Medulla oblongata (tissue), 1 donor: Measurements from ENCODE around the gene RAB8A.

Source experiments
- DNase-seq: peaks from one replicate; pipeline ENCODE4 v3.0.0-alpha.2; 2015; ENCODE audit errors: extremely low spot score

Gene RAB8A

DNA sequence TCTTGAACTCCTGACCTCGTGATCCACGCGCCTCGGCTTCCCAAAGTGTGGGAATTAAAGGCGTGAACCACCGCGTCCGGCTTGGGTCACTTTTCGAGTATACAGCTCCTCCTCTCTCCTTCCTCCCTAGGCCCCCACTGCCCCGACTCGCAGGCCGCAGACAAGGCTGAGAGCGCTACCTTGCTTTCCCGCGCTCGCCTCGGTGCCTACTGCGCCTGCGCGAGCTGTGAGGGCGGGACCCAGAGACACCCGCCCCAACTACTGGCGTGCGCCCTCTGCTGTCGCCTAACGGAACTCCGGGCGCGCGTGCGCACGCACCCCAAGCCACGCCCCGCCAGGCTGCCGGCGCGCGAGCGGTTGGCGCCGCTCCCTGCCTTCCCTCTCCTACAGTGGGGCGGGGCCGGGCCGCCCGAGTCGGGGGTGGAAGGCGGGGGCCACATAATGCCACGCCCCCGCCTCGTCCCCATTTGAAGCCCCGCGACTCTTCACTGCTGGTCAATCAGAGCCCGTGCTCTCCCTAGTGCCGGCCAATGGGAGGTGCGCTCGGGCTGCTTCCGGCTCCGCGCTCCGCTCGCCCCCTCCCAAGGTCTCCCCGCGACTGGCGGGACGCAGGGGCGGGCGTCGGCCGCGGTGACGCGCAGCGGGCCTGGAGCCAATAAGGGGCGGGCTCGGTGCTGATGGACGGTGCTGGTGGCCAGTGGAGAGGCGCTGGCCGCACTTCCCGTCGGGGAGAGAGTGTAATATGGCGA is at the start of gene RAB8A:
Gene RAB8A (plus strand): TSS at position 730 of the 749 bp plus-strand sequence. CDS start 13 bp downstream, at position 743.
- DNase-seq, result peak; percentile 100

DNA sequence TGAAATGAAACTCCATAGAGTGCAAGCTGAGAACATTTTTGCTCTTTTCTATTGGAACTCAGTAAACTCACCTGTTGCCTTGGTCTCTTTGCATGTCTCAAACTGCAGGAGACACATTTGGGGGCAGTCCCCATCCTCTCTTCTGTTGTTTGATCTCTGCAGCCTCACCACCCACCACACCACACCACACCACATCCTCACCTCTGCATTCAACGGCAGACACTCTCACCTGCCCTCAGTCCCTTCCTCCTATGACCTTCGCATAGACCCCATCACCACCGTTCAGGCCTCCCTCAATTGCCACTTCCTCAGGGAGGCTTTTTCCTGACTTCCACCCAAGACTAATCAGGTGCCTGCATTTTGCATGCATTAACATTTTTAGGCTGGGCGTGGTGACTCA is 49.7 kb upstream of the RAB8A start:
- DNase-seq, result no peak

DNA sequence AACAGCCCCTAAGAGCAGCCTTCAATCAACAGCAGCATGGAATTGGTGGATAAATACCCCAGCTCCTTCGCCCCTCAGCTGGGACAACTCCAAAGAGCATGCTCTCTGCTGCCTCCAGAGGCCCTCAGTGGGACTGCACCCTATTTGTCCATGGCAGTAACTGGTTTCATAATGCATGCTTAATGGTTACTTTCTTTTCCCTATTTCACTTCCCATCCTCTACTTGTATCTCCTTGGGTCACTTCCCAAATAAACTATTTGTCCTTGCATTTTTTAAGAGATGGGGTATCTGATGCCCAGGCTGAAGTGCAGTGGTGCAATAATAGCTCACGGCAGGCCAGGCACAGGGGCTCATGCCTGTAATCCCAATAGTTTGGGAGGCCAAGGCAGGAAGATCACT is 48.9 kb upstream of the RAB8A start:
- peak; percentile 33 for DNase-seq

DNA sequence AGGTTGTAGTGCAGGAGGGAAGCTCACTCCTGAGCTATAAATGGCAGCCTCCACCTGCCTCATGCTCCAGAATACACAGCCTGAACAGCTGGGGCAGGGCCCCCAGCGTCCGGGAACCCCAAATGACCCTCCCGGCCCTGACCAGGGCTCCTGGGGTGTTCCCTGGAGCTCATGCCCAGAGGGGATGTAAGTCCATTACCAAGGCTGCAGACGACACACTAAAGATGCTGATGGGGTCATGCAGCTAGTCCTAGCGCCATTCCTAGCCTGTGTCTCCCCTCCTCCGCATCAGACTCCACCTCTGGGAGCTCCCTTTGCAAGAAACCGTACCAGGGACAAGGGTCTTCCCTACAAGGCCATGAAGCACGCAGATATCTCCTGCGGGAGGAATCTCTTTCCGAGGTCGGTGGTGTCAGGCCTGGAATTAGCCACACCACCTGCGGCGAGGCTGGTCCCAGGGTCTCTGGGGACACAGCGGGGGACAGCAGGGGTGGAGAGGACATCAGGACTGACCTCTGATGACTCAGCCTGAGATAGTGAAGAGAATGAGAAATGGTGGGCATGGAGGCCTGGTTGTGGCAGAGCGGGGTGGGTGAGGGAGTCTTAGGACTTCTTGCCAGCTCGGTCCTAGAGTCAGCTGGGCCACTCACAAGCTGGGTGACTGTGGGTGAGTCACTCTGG is 47.3 kb upstream of the RAB8A start:
- DNase-seq, result no peak

DNA sequence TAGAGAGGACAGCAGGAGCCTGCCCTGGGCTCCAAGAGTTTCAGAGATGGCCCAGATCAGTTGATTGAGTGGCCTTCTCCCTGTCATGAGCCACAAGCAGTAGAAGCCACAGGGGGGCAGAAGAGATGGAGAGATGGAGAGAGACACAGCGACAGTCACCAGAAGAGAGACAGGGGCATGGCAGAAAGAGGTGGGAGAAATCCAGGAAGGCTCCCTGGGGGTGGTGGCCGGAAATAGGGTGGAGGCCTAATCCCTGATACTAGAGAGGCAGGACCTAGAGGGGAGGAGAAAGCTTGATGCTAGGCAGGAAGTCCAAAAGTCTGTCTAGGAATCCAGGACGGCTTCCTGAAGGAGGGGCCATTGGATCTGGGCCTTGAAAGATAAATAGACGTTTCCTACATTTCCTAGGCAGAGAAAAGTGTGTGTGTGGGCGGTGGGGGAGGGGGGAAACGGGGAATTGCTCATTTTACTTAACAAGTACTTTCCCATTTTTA is 45.0 kb upstream of the RAB8A start:
- no peak for DNase-seq

GRCh38 chr19:16067205-16067938 is 44.3 kb upstream of the RAB8A start:
- peak; percentile 68 for DNase-seq

DNA sequence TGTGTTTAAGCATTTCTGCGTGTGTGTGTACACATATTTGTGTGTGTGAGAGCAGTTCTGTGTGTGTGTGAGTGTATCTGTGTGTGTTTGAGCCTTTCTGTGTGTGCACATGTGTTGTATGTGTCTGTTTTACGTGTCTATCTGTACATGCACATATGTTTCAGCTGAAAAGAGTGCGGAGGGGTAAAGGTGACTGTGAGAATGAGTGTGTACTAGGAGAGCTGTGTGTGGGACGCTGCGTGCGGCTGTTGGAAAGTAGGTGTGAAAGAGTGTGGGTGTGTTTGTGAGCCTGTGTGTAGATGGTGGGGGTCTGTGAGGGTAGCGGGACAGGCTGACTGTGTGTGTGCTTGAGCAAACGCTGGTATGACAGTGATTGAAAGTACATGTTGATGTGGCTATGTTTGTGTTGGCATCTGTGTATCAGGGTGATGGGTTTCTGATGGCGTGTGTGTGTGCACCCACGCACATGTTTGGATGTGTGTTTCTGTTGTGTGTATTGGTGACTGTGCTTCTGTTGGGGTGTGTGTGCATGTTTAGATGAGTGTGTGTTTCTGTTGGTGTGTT is 42.9 kb upstream of the RAB8A start:
- DNase-seq, result no peak

DNA sequence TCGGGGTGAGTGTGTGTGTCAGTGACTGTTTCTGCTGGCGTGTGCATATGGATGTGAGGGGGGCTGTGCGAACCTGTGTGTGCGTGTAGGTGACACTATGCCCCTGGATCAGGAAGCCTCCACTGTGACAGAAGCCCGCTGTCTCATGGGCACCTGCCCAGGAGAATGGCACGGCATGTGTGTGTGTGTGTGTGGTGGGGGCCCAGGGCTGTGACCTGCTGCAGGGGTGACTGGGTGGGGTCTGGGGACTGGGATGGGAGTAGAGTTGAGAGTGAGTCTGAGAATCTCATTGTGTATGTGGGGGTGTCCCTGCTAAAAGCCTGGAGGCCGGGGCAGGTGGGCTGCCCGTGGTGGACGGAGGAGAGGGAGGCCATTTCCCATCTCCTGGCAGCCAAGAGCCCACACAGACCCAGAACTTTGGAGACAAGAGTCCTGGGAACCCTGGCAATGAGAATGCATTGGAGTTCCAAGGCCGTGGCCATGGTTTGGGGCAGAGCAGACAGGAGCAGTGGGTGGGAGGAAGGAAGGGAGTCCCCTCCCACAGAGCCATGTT is 41.8 kb upstream of the RAB8A start:
- DNase-seq, result no peak

- DNase-seq, result no peak
These were observed 41.2 kb upstream of the RAB8A start for GRCh38 chr19:16070366-16070990.

DNA sequence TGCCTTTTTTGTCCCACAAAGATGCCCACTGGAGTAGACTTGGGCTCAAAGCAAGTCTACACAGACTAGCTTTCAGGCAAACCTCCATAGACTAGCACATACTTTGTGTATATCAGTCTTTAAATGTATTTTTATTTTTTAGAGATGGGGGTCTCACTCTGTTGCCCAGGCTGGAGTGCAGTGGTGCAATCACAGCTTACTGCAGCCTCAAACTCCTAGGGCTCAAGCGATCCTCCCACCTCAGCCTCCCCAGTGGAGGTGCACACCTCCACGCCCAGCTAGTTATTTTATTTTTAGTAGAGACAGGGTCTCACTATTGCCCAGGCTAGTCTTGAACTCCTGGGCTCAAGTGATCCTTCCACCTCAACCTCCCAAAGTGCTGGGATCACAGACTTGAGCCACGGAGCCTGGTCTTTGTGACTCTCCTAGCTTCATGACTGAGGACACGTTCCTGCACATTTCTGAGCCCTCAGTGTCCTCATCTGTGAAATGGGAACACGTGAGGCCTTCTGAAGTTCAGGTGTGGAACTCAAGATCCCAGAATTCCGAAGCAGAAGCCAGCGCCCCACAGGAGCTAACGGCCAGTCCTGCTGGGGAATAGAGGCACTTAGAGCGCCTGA is 40.5 kb upstream of the RAB8A start:
- DNase-seq, result no peak

- DNase-seq, result no peak
These were observed 38.2 kb upstream of the RAB8A start for GRCh38 chr19:16073481-16073880.

DNA sequence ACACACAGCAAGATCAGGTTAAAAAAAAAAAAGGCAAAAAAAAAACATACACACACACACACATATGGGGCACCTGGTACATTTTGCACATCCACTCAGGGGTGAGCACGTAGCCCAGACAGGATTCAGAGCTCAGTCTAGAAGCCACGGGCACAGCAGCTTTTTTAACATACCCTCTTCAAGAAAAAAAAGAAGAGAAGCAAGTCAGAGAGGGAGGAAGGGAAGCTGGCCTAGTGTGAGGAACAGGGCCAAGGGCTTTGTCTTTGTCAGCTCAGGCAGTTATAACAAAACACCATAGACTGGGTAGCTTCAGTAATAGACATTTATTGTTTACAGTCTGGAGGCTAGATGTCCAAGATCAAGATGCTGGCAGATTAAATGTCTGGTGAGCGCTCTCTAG is 37.7 kb upstream of the RAB8A start:
- DNase-seq, result peak; percentile 72

- no peak for DNase-seq
These were observed 37.0 kb upstream of the RAB8A start for GRCh38 chr19:16074488-16075365.

DNA sequence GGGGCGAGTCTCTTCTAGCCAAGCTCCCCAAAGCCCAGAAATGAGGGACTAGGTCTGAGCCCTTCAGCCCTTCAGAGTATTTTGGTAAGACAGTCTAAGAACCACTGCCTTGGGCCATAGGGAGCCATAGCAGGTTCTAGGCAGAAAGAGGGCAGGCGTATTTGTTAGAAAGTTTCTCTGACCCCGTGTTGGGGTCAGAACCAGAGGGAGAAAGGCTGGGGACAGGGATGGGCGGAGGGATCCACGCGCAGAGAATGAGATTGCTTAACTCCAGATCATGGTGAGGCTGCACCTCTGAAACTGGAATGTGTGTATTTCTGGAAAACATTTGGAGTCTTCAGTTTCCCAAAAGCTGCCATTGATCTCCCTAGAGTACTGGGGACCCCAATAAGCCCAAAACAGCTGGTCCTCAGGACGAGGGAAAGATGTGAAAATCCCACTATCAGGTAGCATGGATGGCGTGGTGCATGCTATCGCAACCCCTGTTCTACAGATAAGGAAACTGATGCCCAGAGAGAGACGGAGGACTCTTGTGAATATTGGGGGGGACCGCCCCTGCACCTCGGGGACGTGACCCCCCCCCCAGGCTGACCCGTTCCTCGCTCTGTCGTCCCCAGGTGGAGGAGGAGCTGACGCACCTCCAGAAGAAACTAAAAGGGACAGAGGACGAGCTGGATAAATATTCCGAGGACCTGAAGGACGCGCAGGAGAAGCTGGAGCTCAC is 36.1 kb upstream of the RAB8A start:
- no peak for DNase-seq

DNA sequence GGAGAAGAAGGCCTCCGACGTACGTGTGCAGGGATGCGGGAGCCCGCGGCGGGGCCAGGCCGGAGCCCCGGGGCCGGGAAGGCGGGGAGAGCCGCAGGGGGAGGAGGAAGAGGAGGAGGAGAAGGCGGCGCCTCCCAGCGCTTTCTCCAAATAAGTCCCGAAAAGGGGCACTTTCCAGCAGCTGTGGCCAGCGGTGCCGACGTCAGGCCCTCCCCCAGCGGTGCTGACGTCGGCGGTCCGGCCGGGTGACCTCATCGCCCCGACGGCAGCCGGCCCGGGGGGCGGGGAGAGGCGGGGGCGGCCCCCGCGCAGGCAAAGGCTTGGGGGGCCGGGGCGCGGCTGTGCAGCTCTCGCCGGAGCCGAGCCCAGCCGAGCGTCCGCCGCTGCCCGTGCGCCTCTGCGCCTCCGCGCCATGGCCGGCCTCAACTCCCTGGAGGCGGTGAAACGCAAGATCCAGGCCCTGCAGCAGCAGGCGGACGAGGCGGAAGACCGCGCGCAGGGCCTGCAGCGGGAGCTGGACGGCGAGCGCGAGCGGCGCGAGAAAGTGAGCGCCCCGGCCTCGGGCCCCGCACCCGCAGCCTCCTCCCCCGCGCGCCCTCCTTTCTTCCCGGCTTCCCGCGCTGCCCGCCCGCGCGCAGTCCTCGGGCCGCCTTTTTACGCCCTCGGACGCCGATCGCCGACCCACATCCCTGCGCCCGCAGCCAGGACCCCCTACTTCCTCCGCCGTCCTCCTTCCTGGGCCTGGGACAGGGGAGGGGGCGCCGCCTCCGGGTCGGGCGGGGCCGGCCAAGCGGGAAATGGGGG is 35.3 kb upstream of the RAB8A start, which contains the start of gene TPM4:
Gene TPM4 (plus strand): TSS at position 342 of the 804 bp plus-strand sequence. CDS start 71 bp downstream, at position 413.
- peak; percentile 89 for DNase-seq

GRCh38 chr19:16076958-16077611 is 34.6 kb upstream of the RAB8A start:
- peak; percentile 60 for DNase-seq

DNA sequence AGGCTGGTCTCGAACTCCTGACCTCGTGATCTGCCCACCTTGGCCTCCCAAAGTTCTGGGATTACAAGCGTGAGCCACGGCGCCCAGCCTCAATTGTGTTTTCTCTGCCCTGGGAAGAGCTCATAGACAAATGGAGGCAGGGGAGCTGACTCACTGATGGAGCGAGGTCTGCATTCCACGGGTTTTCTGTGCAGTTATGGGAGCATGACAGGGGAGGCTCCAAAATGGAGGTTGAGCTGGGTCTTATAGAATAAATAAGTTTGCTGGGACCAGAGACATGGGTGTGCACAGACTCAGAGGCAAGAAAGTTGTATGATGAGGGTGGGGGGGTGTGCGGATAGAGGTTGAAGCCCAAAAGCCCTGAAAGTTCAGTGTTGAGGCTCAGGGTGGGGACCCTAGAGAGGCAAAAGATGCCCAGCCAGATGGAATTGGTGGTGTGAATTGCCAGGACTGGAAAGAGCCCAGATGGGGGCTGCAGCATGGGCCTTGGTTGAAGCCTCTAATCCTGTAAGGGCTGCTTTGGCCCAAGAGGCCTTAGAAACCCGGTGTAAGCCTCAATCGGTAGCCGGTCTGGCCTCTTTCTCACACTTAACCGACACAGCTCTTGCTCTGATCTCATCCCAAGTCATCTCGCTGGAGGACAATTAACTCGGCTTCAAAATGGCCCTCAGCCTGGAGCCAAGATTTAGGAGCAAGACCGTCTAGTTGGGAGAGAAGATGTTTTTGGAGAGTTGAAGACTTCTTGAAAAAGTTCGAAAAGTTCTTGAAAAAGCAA is 33.5 kb upstream of the RAB8A start:
- peak; percentile 56 for DNase-seq
